HT1080 (cell line): ENCODE data around the gene SHFL. TPM values are rescaled to one million over a fixed set of nuclear protein-coding genes. Genes with fewer than 3 reads are reported as not detected.

ENCODE experiments used
- DNase-seq: peaks from one replicate; pipeline ENCODE4 v3.0.0-alpha.2; 2015; ENCODE audit warnings: low read depth
- total RNA-seq: library from RNA; depleted of rRNA; stranded (reverse); fragments of >200 nt; shearing (Covaris generic); gene quantifications from 2 replicates; pipeline ENCODE4 v1.2.3, GENCODE V29; 2014

The SHFL gene
- total RNA-seq, 1 experiment from 2014 or later: 6.9 TPM

GRCh38 chr19:10087296-10088061, 1.4 kb downstream of the SHFL start:
- no peak for DNase-seq

GRCh38 chr19:10088949-10089554, 2.9 kb downstream of the SHFL start:
- DNase-seq: no peak

- no peak for DNase-seq
Measured at GRCh38 chr19:10089801-10090375, 3.8 kb downstream of the SHFL start.

GRCh38 chr19:10091370-10091687, 5.2 kb downstream of the SHFL start:
- DNase-seq: no peak

- DNase-seq: no peak
Measured at GRCh38 chr19:10091895-10092641, 6.0 kb downstream of the SHFL start.

GRCh38 chr19:10092648-10093294, 6.7 kb downstream of the SHFL start:
- DNase-seq: no peak

GRCh38 chr19:10093295-10094186, 7.4 kb downstream of the SHFL start:
- no peak for DNase-seq

GRCh38 chr19:10095622-10095947, 9.5 kb downstream of the SHFL start:
- no peak for DNase-seq

GRCh38 chr19:10095948-10096614, 10.0 kb downstream of the SHFL start:
- DNase-seq: peak; percentile 65

- no peak for DNase-seq
Measured at GRCh38 chr19:10096615-10096963, 10.5 kb downstream of the SHFL start.

GRCh38 chr19:10100163-10100785, 14.2 kb downstream of the SHFL start:
- DNase-seq: no peak

- DNase-seq: no peak
Measured at GRCh38 chr19:10102787-10103236, 16.7 kb downstream of the SHFL start.

GRCh38 chr19:10104130-10104513, 18.0 kb downstream of the SHFL start:
- DNase-seq: no peak

- DNase-seq: no peak
Measured at GRCh38 chr19:10104665-10105508, 18.8 kb downstream of the SHFL start.

GRCh38 chr19:10105509-10106099, 19.5 kb downstream of the SHFL start:
- DNase-seq: no peak

GRCh38 chr19:10106100-10106936, 20.2 kb downstream of the SHFL start, which contains the start of gene PPAN:
TSS of gene PPAN (plus strand) at chr19:10106362. CDS start at chr19:10106395, 33 bp downstream.
- DNase-seq: peak; percentile 96

GRCh38 chr19:10107254-10107653, 21.1 kb downstream of the SHFL start:
- DNase-seq: no peak
